GM19240 (cell line): ENCODE data around the gene VPS26A.
A peak's percentile ranks its signal among the peaks of the same experiment; 100 is the strongest.
"Not testable (repeated sequence)": the region's sequence is repeated elsewhere in the genome, so short reads cannot be mapped to it uniquely, and the experiment has no call there.

Experiments used
- DNase-seq: peaks from one replicate; pipeline ENCODE4 v3.0.0; 2011; ENCODE audit warnings: low spot score; ENCODE audit not compliant: insufficient read length

VPS26A gene

GRCh38 chr10:69102440-69102839 is 21.5 kb upstream of the VPS26A start:
- DNase-seq, result no peak

DNA sequence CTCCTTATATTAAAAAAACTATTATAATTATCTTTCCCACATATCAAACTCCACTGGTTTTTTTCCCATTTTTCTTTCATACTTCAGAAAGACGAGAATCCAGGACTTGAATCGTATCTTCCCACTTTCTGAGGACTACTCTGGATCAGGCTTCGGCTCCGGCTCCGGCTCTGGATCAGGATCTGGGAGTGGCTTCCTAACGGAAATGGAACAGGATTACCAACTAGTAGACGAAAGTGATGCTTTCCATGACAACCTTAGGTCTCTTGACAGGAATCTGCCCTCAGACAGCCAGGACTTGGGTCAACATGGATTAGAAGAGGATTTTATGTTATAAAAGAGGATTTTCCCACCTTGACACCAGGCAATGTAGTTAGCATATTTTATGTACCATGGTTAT is 20.2 kb upstream of the VPS26A start:
- no peak for DNase-seq

- DNase-seq, result no peak
Measured at GRCh38 chr10:69104994-69105790, 18.8 kb upstream of the VPS26A start.

- DNase-seq, result no peak
Measured at GRCh38 chr10:69107176-69107490, 16.8 kb upstream of the VPS26A start.

- DNase-seq, result no peak
Measured at GRCh38 chr10:69107699-69108098, 16.3 kb upstream of the VPS26A start.

DNA sequence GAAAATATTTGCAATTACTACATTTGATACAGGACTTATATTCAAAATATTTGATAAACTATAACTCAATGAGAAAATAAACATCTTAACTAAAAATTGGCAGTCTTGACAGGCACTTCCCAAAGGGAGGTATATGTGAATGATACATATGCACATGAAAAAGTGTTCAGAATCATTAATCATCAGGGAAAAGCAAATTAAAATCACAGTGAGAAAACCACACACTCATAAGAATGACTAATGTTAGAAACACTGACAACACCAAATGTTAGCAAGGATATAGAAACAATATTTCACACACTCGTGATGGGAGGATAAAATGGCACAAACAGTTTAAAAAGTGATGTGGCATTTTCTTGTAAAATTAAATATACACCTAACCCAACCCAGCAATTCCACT is 4.1 kb upstream of the VPS26A start:
- DNase-seq, result no peak

- peak; percentile 33 for DNase-seq
Measured at GRCh38 chr10:69123306-69123746, 652 bp upstream of the VPS26A start.

DNA sequence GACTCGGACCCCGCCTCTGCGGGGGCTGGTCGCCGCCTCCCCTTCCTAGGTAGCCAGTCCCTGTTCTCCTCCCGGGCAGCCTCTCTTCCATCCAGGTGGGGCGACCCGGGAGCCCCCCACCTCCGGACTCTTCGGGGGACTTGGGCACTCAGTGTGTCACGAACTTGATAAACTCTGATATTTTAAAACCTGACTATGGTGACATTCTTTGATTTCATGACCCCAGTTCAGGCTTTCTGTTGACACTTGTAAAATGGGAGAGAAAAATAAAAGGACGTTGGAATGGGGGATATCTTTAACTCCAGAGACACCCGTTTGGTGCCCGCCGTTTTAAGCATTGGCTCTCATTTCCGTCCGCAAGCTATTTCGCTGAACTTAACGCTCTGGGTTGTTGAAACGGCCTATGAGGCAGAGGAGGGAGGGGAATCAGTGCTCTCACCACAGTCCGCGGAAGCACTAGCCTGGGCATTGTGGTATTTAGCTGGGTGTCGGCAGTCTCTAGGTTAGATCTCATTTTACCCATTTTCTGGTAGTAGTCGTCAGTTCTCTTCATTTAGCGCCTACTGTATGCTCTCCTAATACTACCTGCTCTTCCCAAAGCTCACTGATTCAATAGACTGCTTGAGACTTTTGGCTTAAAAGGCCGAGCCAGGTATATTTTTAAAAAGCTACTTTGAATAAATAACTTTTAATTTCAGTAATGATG is 738 bp downstream of the VPS26A start:
- no peak for DNase-seq

DNA sequence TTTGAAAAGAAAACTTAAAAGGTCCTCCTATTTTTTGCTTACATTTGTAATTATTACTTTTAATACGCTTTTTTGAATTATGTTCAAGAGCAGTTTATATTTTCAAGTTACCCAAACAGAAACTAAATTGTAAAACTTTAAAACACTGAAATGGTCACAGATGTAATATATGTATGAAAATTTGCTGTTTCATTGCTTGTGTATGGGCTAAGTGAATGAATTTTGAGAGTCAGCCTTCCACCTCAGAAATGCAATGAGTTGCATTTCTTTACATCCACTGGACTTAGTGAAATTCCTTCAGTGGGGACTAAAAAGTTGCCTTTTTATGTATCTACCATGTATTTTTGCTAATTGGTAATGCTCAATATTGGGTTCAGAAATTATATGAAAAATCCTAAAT is 1.6 kb downstream of the VPS26A start:
- no peak for DNase-seq

- no peak for DNase-seq
Measured at GRCh38 chr10:69130251-69130650, 6.3 kb downstream of the VPS26A start.

GRCh38 chr10:69139961-69140360 is 16.0 kb downstream of the VPS26A start:
- no peak for DNase-seq

GRCh38 chr10:69141304-69141703 is 17.3 kb downstream of the VPS26A start:
- DNase-seq, result no peak

DNA sequence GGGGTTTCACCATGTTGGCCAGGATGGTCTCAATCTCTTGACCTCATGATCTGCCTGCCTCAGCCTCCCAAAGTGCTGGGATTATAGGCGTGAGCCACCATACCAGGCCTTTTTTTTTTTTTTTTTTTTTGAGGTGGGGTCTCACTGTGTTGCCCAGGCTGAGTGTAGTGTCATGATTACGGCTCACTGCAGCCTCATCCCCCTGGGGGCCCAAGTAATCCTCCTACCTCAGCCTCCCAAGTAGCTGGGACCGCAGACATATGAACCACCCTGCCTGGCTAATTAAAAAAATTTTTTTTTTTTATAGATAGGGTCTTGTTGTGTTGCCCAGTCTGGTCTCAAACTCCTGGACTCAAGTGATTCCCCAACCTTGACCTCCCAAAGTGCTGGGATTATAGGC is 18.1 kb downstream of the VPS26A start:
- DNase-seq, result not testable (repeated sequence)

- no peak for DNase-seq
Measured at GRCh38 chr10:69142983-69143382, 19.0 kb downstream of the VPS26A start.

GRCh38 chr10:69145329-69145728 is 21.4 kb downstream of the VPS26A start:
- no peak for DNase-seq

DNA sequence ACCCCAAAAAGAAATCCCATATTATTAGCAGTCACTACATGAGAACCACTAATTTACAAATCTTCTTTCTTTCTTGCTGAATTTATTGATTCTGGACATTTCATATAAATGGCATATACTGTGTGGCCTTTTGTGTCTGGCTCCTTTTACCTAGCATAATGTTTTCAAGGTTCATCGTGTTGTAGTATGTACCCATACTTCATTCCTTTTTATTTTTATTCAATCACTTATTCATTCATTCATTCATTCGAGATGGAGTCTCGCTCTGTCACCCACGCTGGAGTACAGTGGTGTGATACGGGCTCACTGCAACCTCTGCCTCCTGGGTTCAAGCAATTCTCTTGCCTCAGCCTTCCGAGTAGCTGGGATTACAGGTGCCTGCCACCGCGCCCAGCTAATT is 21.9 kb downstream of the VPS26A start:
- DNase-seq, result no peak

- no peak for DNase-seq
Measured at GRCh38 chr10:69146759-69147158, 22.8 kb downstream of the VPS26A start.

- DNase-seq, result no peak
Measured at GRCh38 chr10:69151984-69152383, 28.0 kb downstream of the VPS26A start.

- DNase-seq, result no peak
Measured at GRCh38 chr10:69153227-69153626, 29.2 kb downstream of the VPS26A start.

DNA sequence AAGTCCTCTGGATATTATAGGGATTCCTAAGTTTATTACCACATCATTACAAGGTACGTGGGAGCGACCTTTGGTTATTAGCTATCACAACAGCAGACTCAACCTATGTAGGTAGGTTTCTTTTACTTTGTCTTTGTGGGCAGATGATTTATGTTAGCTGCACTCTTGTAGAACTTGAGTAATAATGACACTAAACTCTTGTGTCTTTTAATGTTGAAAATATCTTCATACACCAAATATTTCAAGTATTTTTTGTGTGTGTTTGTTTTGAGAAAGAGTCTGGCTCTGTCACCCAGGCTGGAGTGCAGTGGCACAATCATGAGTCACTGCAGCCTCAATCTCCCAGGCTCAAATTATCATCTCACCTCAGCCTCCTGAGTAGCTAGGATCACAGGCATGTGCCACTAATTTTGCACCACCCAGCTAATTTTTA is 36.8 kb downstream of the VPS26A start:
- DNase-seq, result no peak

- DNase-seq, result no peak
Measured at GRCh38 chr10:69168493-69168892, 44.5 kb downstream of the VPS26A start.

GRCh38 chr10:69172241-69172982 is 48.4 kb downstream of the VPS26A start:
- DNase-seq, result peak; percentile 14
